Measurements from ENCODE around the gene TIMM29. TPM values are rescaled to one million over a fixed set of nuclear protein-coding genes. Genes with fewer than 3 reads are reported as not detected.
"Not testable (repeated sequence)": the region's sequence is repeated elsewhere in the genome, so short reads cannot be mapped to it uniquely, and the experiment has no call there.

Gene TIMM29
- total and polyA plus RNA-seq, 3 donors from 2014 or later, result 20.2 to 45.7 (median 40.9) TPM

DNA sequence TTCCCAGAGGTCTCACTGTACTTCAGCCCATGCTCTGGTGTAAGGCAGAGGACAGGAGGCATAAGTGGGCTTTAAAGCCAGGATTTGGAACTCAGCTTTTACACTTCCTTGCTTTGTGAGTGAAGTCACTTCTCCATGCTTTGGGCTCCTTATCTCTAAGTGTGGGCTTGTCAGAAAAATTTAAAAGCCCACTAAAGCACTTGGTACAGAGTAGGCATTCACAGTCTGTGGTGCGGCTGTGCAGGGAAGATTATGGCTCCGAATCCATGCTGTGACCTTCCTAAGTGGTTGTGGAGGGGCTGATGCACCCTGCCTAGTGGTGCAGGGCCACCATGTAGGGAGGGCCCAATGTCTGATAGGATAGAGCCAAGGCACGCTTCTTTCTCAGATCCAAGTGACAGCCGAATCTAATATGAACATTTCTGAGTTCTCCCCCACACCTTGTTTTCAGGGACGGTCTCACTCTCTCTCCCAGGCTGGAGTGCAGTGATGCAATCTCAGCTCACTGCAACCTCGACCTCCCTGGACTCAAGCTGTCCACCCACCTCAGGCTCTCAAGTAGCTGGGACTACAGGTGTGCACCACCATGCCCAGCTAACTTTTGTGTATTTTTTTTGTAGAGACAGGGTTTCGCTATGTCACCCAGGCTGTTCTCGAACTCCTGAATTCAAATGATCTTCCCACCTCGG lies 6.9 kb downstream of the TIMM29 start:
- Histone ChIP-seq H3K9me3 (no peaks in the 10 kb centered on the region), H3K27ac (no peak overlapping the region), H3K36me3 (ENCODE audit: low read depth, missing control alignments) (no peaks in the 10 kb centered on the region), H3K4me3 (no peak overlapping the region), H3K27me3 (no peaks in the 10 kb centered on the region), H3K4me1 (no peaks in the 10 kb centered on the region)
- TF ChIP-seq, protein P1, sequence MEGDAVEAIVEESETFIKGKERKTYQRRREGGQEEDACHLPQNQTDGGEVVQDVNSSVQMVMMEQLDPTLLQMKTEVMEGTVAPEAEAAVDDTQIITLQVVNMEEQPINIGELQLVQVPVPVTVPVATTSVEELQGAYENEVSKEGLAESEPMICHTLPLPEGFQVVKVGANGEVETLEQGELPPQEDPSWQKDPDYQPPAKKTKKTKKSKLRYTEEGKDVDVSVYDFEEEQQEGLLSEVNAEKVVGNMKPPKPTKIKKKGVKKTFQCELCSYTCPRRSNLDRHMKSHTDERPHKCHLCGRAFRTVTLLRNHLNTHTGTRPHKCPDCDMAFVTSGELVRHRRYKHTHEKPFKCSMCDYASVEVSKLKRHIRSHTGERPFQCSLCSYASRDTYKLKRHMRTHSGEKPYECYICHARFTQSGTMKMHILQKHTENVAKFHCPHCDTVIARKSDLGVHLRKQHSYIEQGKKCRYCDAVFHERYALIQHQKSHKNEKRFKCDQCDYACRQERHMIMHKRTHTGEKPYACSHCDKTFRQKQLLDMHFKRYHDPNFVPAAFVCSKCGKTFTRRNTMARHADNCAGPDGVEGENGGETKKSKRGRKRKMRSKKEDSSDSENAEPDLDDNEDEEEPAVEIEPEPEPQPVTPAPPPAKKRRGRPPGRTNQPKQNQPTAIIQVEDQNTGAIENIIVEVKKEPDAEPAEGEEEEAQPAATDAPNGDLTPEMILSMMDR (IDR thresholded peaks at IDR 0.05), result no peak
- TF ChIP-seq POLR2A (IDR thresholded peaks at IDR 0.05), result no peak
- no peak for DNase-seq
- 81 to 83% methylated on average over 9 of the region's 9 CpGs for WGBS, 2 donors
- intact Hi-C loops (cut with DNase I; ENCODE audit: low total_unique reads), result no loop called here

DNA sequence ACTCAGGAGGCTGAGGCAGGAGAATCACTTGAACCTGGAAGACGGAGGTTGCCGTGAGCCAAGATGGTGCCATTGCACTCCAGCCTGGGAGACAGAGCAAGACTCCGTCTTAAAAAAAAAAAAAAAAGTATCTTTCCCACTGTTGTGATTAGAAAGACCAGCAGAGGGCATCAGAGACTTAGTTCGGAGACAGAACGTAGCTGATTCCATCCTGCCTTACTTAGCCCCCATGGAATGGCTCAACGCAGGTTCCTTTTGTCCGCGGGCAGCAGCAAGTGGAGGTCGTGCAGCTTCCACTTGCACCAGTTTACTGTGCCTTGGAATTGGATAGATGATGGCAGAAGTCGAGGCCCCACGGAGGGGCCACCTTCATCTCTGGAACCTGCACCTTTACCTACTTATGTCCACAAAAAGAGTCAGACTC lies 8.1 kb downstream of the TIMM29 start:
- Histone ChIP-seq H3K9me3 (no peaks in the 10 kb centered on the region), H3K4me1 (no peaks in the 10 kb centered on the region), H3K27ac (no peak overlapping the region), H3K36me3 (ENCODE audit: low read depth, missing control alignments) (no peaks in the 10 kb centered on the region), H3K27me3 (no peaks in the 10 kb centered on the region), H3K4me3 (no peak overlapping the region)
- 20 to 26% methylated on average over 11 of the region's 11 CpGs for WGBS, 2 donors
- intact Hi-C loops (cut with DNase I; ENCODE audit: low total_unique reads), result no loop called here
- DNase-seq, result peak; percentile 59
- TF ChIP-seq POLR2A (IDR thresholded peaks at IDR 0.05), result no peak
- TF ChIP-seq, protein P1 (IDR thresholded peaks at IDR 0.05), result peak; percentile 20 to 61 (median 49)

DNA sequence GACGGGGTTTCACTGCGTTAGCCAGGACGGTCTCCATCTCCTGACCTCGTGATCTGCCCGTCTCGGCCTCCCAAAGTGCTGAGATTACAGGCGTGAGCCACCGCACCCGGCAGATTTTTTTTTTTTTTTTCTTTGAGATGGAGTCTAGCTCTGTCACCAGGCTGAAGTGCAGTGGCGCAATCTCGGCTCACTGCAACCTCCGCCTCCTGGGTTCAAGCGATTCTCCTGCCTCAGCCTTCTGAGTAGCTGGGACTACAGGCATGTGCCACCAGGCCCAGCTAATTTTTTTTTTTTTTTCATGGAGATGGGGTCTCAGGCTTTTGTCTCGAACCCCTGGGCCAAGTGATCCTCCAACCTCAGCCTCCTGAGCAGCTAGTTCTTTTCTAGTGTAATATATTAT lies 13.0 kb downstream of the TIMM29 start:
- H3K27ac ChIP-seq; H3K4me3 ChIP-seq; DNase-seq; H3K36me3 ChIP-seq (ENCODE audit: low read depth, missing control alignments); intact Hi-C loops (cut with DNase I; ENCODE audit: low total_unique reads); H3K9me3 ChIP-seq; H3K4me1 ChIP-seq; H3K27me3 ChIP-seq: not testable (repeated sequence)
- WGBS, 2 donors, result 75 to 87% methylated on average over 14 of the region's 14 CpGs

DNA sequence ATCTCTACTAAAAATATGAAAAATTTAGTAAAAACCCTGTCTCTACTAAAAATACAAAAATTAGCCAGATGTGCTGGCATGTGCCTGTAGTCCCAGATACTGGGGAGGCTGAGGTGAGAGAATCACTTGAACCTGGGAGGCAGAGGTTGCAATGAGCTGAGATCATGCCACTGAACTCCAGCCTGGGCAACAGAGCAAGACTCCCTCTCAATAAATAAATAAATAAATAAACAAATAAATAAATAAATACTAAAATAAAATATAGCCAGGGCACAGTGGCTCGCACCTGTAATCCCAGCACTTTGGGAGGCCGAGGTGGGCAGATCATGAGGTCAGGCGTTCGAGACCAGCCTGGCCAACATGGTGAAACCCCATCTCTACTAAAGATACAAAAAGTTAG lies 14.8 kb downstream of the TIMM29 start:
- H3K36me3 ChIP-seq (ENCODE audit: low read depth, missing control alignments); intact Hi-C loops (cut with DNase I; ENCODE audit: low total_unique reads): not testable (repeated sequence)
- 82 to 93% methylated on average over 4 of the region's 4 CpGs for WGBS, 2 donors

DNA sequence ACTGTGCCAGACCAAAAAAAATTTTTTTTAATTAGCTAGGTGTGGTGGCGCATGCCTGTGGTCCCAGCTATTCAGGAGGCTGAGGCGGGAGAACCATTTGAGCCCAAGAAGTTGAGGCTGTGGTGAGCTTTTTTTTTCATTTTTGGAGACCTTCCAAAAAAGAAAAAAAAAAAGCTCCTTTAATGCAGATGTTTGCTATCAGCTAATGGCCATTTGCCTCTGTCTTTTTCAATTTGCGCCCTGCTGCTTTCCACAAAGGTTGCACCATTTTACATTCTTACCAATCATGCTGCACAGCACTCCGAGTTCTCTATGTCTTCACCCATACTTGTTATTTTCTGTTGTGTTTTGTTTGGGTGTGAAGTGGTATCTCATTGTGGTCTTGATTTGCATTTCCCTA lies 16.7 kb downstream of the TIMM29 start:
- Histone ChIP-seq H3K9me3 (no peaks in the 10 kb centered on the region), H3K27me3 (no peaks in the 10 kb centered on the region), H3K36me3 (ENCODE audit: low read depth, missing control alignments) (no peaks in the 10 kb centered on the region), H3K27ac (no peak overlapping the region), H3K4me3 (no peak overlapping the region), H3K4me1 (no peaks in the 10 kb centered on the region)
- no peak for TF ChIP-seq POLR2A (IDR thresholded peaks at IDR 0.05)
- TF ChIP-seq, protein P1 (IDR thresholded peaks at IDR 0.05), result no peak
- intact Hi-C loops (cut with DNase I; ENCODE audit: low total_unique reads), result no loop called here
- 97% methylated on average over 4 of the region's 4 CpGs for WGBS, 2 donors
- DNase-seq, result no peak

More for the DNA sequence above, 14.8 kb downstream of the TIMM29 start:
- H3K4me3 ChIP-seq, H3K27me3 ChIP-seq, H3K9me3 ChIP-seq, DNase-seq, H3K4me1 ChIP-seq, H3K27ac ChIP-seq: not testable (repeated sequence)

Measured in testis (tissue), 3 donors.